Left lung (tissue), 10 donors: ENCODE measurements around the gene MTA1. TPM values are rescaled to one million over a fixed set of nuclear protein-coding genes. Genes with fewer than 3 reads are reported as not detected.

Experiments
- ATAC-seq: fragments of 200-7000 bp; cut with Tn5 transposase; one replicate; pipeline ENCODE4 v1.9.1; 2020; ENCODE audit warnings: moderate library complexity
- DNase-seq, 4 donors: peaks; one replicate each; pipeline ENCODE4 v3.0.0-alpha.2; 2013 to 2020
- H3K27ac ChIP-seq, 2 donors: fragments of 200-600 bp; sonication (generic) in 1 of 2; one replicate each; pipeline versions ENCODE4 v1.5.0 to v1.8.0; 2020 to 2021
- H3K27me3 ChIP-seq, 2 donors: fragments of 200-600 bp; sonication (generic) in 1 of 2; one replicate each; pipeline versions ENCODE4 v1.5.0 to v1.8.0; 2020 to 2021
- H3K36me3 ChIP-seq, 2 donors: fragments of 200-600 bp; sonication (generic) in 1 of 2; one replicate each; pipeline versions ENCODE4 v1.5.0 to v1.8.0; 2020 to 2021
- H3K4me1 ChIP-seq, 2 donors: fragments of 200-600 bp; one replicate each; pipeline ENCODE4 v1.8.0; 2021
- H3K4me3 ChIP-seq, 2 donors: fragments of 200-600 bp; sonication (generic) in 1 of 2; one replicate each; pipeline versions ENCODE4 v1.5.0 to v1.8.0; 2020 to 2021; ENCODE audit warnings: mild to moderate bottlenecking in 1 of 2
- H3K9me3 ChIP-seq, 2 donors: fragments of 200-600 bp; sonication (generic) in 1 of 2; one replicate each; pipeline versions ENCODE4 v1.5.0 to v1.8.0; 2020 to 2021
- intact Hi-C, 2 donors: fragments of 100-400 bp; cut with DNase I; formaldehyde crosslinking; loops; one replicate each; pipeline versions ENCODE4 v1.11.2 to v1.14.2; 2022
- polyA plus RNA-seq, 6 donors: library from polyadenylated mRNA; unstranded; fragments of 120-200 nt; gene quantifications; one replicate each; pipeline ENCODE4 v1.2.1, GENCODE V29; 2013; ENCODE audit not compliant: insufficient read length in 6 of 6
- total RNA-seq, 2 donors: library from RNA; stranded (reverse); fragmentation: NEBNext Ultra II Directional; extraction: Animal tissue kit (Norgen Biotek cat#: 25700); gene quantifications; one replicate each; pipeline ENCODE4 v1.2.1, GENCODE V29; 2021
- TF ChIP-seq, protein P1 (sequence below), 2 donors: fragments of 200-600 bp; sonication (generic) in 1 of 2; IDR thresholded peaks; one replicate each; pipeline versions ENCODE4 v1.5.0 to v1.8.0; 2021; ENCODE audit warnings: antibody characterized with exemption in 2 of 2
- donor health status: DM: no; HTN: yes; CAD: no.
- donor health status: DM: no; HTN: no; CAD: no.

Gene MTA1
- total and polyA plus RNA-seq, 8 donors, result 60.6 to 165 (median 118) TPM

DNA sequence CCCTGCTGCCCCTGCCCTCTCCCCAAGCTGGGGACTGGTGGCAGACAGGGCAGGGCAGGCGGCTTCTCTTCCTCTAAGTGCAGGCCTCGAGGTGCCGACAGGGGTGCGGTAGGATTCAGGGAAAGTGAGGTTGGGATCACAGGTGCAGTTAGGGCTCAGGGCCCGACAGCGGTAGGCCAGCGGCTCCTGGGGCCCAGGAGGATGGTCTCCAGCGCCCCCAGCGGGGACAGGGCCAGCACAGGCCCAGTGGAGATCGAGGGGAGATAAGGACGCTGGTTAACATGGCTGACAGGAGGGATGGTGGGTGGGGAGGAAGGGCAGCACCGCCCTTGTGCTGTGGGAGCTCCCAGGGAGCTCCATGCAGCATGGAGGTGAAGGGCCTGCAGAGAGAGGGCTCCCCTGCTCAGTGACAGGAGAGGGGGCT lies 66.1 kb downstream of the MTA1 start:
- TF ChIP-seq, protein P1, sequence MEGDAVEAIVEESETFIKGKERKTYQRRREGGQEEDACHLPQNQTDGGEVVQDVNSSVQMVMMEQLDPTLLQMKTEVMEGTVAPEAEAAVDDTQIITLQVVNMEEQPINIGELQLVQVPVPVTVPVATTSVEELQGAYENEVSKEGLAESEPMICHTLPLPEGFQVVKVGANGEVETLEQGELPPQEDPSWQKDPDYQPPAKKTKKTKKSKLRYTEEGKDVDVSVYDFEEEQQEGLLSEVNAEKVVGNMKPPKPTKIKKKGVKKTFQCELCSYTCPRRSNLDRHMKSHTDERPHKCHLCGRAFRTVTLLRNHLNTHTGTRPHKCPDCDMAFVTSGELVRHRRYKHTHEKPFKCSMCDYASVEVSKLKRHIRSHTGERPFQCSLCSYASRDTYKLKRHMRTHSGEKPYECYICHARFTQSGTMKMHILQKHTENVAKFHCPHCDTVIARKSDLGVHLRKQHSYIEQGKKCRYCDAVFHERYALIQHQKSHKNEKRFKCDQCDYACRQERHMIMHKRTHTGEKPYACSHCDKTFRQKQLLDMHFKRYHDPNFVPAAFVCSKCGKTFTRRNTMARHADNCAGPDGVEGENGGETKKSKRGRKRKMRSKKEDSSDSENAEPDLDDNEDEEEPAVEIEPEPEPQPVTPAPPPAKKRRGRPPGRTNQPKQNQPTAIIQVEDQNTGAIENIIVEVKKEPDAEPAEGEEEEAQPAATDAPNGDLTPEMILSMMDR (IDR thresholded peaks at IDR 0.05), result peak in 1 of 2 donors; percentile 24
- DNase-seq (peak in 1 of 4 donors; percentile 74), ATAC-seq (no peak)
- H3K4me1 ChIP-seq, result peaks cover 56 to 95% of the 10 kb centered on the region in 2 donors
- H3K36me3 ChIP-seq, result no peaks in the 10 kb centered on the region
- no peaks in the 10 kb centered on the region for H3K9me3 ChIP-seq
- no peak overlapping the region for H3K4me3 ChIP-seq
- H3K27me3 ChIP-seq, result peaks cover 0 to 62% of the 10 kb centered on the region in 2 donors
- intact Hi-C loops, result loop anchor here in 1 of 2 donors (5.0 kb wide), 1 partner anchor 113 kb away; no protein-coding TSS in a partner anchor
- peak overlapping the region in 1 of 2 donors; percentile 97 for H3K27ac ChIP-seq

GRCh38 chr14:105486163-105486973 lies 66.7 kb downstream of the MTA1 start, which contains the start of gene CRIP1:
Gene CRIP1, plus strand, starts transcription at chr14:105486886. Its CDS starts 374 bp downstream, at chr14:105487260.
- intact Hi-C loops, result loop anchor here in 1 of 2 donors (5.0 kb wide), 1 partner anchor 114 kb away; no protein-coding TSS in a partner anchor
- TF ChIP-seq, protein P1 (IDR thresholded peaks at IDR 0.05), result no peak
- no peak for ATAC-seq
- Histone ChIP-seq H3K27ac (peak within 1 kb of the TSS; percentile 85 to 97), H3K36me3 (no peaks in the 10 kb centered on the region), H3K9me3 (no peaks in the 10 kb centered on the region), H3K4me3 (peak within 1 kb of the TSS; percentile 46 to 81), H3K4me1 (peaks cover 50 to 90% of the 10 kb centered on the region in 2 donors), H3K27me3 (peaks cover 0 to 57% of the 10 kb centered on the region in 2 donors)
- no peak for DNase-seq

- Histone ChIP-seq H3K27me3 (peaks cover 0 to 51% of the 10 kb centered on the region in 2 donors), H3K4me3 (peak overlapping the region; percentile 46 to 81), H3K36me3 (no peaks in the 10 kb centered on the region), H3K4me1 (peaks cover 44 to 90% of the 10 kb centered on the region in 2 donors), H3K27ac (peak overlapping the region; percentile 85 to 97), H3K9me3 (no peaks in the 10 kb centered on the region)
- ATAC-seq (no peak), DNase-seq (peak in 1 of 4 donors; percentile 70)
- intact Hi-C loops, result loop anchor here in 1 of 2 donors (5.0 kb wide), 1 partner anchor 115 kb away; no protein-coding TSS in a partner anchor
- TF ChIP-seq, protein P1 (IDR thresholded peaks at IDR 0.05), result no peak
Measured at GRCh38 chr14:105486974-105487448, 67.4 kb downstream of the MTA1 start.

- intact Hi-C loops, result loop anchor here in 1 of 2 donors (5.0 kb wide), 1 partner anchor 115 kb away; no protein-coding TSS in a partner anchor
Measured at GRCh38 chr14:105487449-105487985, 67.9 kb downstream of the MTA1 start.

More at GRCh38 chr14:105487449-105487985, 67.9 kb downstream of the MTA1 start:
- Histone ChIP-seq H3K36me3 (no peaks in the 10 kb centered on the region), H3K27me3 (peaks cover 0 to 46% of the 10 kb centered on the region in 2 donors), H3K9me3 (no peaks in the 10 kb centered on the region), H3K27ac (peak overlapping the region; percentile 85 to 97), H3K4me1 (peaks cover 39 to 90% of the 10 kb centered on the region in 2 donors), H3K4me3 (peak overlapping the region; percentile 46 to 81)
- TF ChIP-seq, protein P1 (IDR thresholded peaks at IDR 0.05), result no peak
- DNase-seq (peak in 2 of 4 donors; percentile 83 to 94), ATAC-seq (peak; percentile 7)
